GM18868 (cell line): Measurements from ENCODE around the gene FGD4.

ENCODE experiments used
- ATAC-seq: cut with Tn5 transposase; IDR thresholded peaks from one replicate; pipeline ENCODE4 v1.9.1; 2021; ENCODE audit warnings: mild to moderate bottlenecking, moderate library complexity; ENCODE audit not compliant: unreplicated experiment

The FGD4 gene

GRCh38 chr12:32666018-32666417 is 266.7 kb downstream of the FGD4 start:
- ATAC-seq, result no peak

DNA sequence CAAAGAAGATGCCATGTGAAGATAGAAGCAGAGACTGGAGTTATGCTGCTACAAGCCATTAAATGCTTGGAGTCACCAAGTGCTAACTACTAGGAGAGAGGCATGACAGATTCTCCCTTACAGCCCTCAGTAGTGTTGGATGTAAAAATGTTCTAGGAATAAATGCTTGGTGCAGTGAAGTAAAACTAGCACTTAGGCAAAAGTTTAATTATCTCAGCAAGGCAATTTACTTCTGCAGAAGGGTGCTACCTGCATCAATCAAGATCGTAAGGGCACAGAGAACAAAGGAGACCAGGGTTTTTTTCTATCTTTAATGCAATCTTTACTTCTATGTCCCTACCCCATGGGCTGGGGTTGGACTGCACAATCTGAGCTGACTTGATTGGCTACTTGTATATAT is 270.2 kb downstream of the FGD4 start:
- ATAC-seq, result no peak

DNA sequence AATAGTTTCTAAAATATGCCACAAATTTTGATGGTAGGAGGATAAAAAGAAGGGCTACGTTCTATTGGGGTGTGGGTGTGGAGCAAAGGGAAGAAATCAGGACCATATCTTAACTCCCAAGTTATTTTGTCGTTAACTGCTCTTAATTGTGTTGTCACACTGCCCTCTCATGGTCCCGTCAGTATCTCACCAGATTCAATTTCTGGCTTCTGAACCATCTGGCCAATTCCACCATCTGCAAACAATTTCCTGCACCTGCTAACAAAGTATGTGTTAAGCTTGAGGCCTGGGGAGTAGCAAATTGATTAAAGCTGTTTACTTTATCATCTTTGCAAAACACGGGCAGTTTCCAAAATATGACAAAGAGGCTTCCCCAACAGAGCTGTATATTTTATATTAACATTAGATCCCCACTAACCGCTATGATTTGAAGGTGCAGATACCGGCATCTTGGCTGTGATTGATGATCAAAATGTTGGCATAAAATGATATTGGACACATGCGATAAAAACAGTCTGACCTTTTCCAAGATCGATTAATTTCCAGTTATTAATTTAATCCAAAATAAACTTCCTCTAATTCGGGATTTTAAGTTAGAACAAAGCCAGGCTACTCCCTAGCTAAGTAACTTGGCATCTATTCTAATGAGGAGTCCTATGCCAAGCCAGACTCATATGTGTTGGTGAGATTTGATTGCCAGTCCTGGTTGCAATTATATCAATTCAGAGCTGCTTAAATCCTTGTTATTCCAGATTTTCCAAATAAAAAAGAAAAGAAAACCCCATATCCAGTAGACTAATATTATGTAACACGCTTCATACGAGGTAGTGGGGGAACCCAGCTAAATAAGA is 272.8 kb downstream of the FGD4 start:
- peak; percentile 37 for ATAC-seq

DNA sequence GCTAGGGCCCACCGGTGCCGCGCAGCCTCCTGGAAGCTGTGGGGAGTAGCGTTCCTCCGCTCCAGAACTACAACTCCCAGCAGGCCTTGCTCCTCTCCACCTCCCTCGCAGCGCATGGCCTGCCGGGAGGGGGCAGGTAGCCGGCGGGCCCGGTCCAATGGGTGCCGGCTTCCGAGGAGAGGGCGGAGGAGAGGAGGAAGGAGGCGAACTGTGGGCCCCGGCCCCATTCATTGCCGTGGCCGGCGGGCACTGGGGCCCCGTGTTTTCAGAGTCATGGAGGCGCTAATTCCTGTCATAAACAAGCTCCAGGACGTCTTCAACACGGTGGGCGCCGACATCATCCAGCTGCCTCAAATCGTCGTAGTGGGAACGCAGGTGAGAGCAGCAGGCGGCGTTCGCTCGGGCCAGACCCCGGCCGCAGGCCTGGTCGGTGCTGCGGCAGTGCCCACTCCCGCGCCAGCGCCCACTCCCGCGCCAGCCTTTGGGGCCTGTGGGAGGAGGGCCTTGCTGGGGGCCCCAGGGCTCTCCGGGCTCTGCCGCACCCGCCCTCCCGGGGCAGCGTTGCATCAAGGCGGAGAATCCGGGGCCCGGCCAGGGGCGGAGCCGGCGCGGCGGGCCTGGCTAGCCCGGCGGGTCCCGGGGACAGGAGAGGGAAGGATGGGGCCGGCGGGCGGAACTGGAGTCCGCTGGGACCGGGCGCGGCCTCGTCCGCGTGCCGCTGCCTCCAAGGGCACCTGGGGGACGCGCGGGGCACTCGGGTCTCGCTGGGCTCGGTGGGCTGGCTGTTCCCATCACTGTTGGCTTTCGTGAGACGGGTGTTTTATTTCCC is 279.9 kb downstream of the FGD4 start, which contains the start of gene DNM1L:
Gene DNM1L (plus strand): TSS at position 211 of the 829 bp plus-strand sequence. CDS start 63 bp downstream, at position 274.
- ATAC-seq, result peak; percentile 93

GRCh38 chr12:32679920-32680237 is 280.5 kb downstream of the FGD4 start:
- ATAC-seq, result peak; percentile 10

GRCh38 chr12:32680787-32681186 is 281.4 kb downstream of the FGD4 start:
- ATAC-seq, result no peak

- ATAC-seq, result no peak
Measured at GRCh38 chr12:32681272-32681671, 281.9 kb downstream of the FGD4 start.

DNA sequence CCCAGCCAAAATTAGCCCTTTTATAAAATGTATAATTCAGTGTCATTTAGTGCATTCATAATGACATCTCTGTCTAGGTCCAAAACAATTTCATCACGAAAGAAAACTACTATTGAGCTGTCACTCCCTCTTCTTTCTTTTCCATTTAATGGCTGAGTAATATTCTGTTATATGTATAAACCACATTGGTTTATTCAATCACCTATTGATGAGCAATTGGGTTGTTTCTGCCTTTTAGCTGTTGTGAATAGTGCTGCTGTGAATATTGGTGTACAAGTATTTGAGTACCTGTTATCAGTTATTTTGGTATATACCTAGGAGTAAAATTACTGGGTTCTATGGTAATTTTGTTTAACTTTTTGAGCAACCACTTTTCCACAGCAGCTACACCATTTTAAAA is 287.0 kb downstream of the FGD4 start:
- no peak for ATAC-seq

GRCh38 chr12:32688786-32689185 is 289.4 kb downstream of the FGD4 start:
- ATAC-seq, result no peak

- no peak for ATAC-seq
Measured at GRCh38 chr12:32690927-32691326, 291.6 kb downstream of the FGD4 start.

- no peak for ATAC-seq
Measured at GRCh38 chr12:32692358-32692757, 293.0 kb downstream of the FGD4 start.

GRCh38 chr12:32693036-32693435 is 293.7 kb downstream of the FGD4 start:
- no peak for ATAC-seq
